ENCODE measurements around the gene AGPAT2.

AGPAT2 gene

GRCh38 chr9:136687721-136688223, 515 bp upstream of the AGPAT2 start:
- no peak for DNase-seq (ENCODE audit: low read depth, low spot score)

GRCh38 chr9:136686534-136686793, 793 bp downstream of the AGPAT2 start:
- DNase-seq (ENCODE audit: low read depth, low spot score) = no peak

GRCh38 chr9:136685790-136686533, 1.3 kb downstream of the AGPAT2 start:
- no peak for DNase-seq (ENCODE audit: low read depth, low spot score)

DNA sequence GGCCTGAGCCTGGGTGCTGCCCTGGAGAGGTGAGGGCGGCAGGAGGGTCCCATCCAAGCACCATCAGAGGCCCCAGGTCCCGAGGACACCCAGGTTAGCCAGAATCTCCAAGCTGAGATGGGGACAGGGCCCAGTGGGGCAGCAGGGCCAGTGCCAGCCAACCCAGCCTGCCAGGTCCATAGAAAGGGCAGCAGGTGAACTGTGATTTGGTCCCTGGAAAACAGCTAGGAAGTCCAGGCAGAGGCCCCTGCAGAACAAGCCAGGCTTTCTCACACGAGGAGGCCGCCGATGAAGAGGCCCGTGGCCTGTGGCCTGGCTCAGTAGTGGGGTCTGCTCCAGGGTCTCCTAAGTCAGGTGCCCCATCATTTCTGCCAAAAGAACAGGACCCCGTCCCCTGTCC, 2.0 kb downstream of the AGPAT2 start:
- no peak for DNase-seq (ENCODE audit: low read depth, low spot score)

DNA sequence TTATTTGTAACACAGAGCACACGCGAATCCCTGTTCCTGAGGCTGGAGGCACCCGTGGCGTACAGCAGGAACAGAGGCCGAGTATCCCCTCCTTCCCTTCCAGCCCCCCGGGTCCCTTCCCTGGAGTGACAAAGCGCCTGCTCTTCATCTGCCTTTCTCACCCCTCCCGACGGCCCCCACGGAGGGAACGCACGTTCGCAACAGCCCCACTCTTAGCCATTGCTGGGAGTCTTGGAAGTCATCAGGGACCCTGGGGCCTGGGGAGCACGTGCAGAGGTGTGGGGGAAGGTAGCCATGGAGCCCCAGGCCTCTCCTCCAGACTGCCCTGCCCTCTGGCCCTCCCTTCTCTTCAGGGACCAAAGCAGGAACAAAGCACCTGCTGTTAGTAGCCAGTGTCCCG, 2.5 kb downstream of the AGPAT2 start:
- DNase-seq (ENCODE audit: low read depth, low spot score) = no peak

DNA sequence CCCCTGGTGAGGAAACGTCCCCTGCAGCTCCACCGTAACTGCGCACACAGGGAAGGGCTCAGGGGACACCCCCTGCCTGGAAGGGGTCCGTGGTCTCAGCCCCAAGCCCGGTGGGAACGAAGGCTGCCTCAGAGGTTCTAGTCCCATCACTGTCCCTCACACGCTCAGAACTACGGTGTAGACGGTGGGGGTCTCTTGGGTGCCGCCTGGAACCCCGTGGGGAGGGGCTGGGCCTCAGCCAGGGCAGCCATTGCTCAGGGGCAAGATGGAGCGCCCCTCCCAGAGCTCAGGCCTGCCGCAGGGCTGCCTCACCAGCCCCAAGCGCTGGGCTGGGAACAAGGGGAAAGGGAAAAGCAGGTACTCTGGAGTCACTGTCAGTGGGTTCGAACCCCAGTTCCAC, 2.9 kb downstream of the AGPAT2 start:
- no peak for DNase-seq (ENCODE audit: low read depth, low spot score)

DNA sequence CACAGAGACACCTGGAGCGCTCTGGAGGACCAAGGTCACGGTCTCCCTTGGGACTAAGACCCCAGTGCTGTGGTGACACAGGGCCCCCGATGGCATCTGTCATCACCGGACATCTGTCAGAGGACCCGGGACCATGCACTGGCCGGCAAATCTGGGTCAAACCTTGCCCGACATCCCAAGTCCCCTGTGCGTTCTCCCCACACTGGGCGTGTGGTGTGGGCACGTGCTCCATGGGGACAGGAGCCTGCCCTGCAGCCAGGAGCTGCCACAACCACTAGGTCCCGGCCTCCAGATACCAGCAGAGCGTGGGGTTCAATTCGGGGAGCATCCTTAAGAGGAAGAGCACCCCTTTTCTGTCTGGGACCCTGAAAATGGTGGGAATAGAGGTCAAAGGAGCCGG, 3.5 kb downstream of the AGPAT2 start:
- no peak for DNase-seq (ENCODE audit: low read depth, low spot score)

- no peak for DNase-seq (ENCODE audit: low read depth, low spot score)
Observed at GRCh38 chr9:136683173-136683745, 4.0 kb downstream of the AGPAT2 start.

GRCh38 chr9:136682710-136683109, 4.5 kb downstream of the AGPAT2 start:
- no peak for DNase-seq (ENCODE audit: low read depth, low spot score)

- no peak for DNase-seq (ENCODE audit: low read depth, low spot score)
Observed at GRCh38 chr9:136681945-136682699, 5.1 kb downstream of the AGPAT2 start.

GRCh38 chr9:136681029-136681428, 6.2 kb downstream of the AGPAT2 start:
- DNase-seq (ENCODE audit: low read depth, low spot score) = no peak

DNA sequence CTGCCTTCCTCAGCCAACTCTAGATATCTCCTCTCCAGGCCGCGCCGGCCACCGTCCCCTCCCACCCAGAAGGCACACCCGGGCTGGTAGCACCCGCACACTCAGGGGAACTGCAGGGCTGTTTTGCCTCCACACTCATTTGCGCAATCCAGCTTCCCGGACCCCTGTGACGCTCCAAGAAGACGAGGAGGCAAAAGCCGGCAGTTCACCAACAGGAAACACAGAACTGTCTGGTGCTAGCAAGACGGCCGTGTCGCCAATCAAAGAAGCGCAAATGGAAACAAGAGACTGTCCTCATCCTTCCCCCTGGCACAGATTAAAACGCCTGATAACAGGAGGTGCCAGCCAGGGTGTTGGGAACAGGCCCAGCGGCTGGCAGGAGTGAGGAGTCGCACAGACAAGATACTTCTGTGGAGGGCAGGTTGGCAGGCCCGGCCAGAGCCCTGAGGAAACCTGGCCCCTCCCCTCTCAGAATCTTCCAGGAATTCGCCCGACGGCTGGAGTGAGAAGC, 7.8 kb downstream of the AGPAT2 start:
- no peak for DNase-seq (ENCODE audit: low read depth, low spot score)

DNA sequence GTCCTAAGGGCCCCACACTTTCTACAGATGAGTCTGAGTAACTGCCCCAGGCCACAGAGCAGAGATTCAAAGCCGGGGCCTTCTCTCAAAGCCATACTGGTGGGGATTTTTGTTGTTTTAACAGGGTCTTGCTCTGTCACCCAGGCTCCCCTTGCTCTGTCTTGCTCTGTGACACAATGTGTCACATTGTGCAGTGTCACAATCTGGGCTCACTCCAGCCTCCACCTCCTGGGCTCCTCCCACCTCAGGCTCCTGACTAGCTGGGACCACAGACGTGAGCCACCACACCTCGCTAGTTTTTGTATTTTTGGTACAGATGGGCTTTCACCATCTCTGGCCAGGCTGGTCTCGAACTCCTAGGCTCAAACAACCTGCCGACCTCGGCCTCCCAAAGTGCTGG, 8.6 kb downstream of the AGPAT2 start:
- DNase-seq (ENCODE audit: low read depth, low spot score) = no peak

DNA sequence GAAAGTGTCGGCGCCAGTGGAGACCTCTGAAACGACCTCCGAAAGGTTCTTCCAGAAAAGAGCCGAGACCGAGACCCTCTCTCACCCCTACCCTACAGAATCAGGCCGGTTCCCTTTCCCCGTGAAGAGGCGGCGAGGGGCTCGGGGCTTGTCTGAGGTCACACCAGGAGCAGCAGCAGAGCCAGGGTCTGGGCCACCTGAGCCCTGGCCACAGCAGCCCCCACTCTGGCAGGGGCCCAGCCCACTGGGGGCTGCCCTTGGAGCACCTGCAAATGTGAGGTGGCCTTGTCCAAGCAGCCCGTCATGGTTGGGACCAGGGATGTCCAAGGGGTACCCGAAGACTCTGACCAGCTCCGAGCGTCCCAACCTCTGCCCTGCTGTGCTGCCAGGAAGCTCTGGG, 9.2 kb downstream of the AGPAT2 start:
- DNase-seq (ENCODE audit: low read depth, low spot score) = no peak

- DNase-seq (ENCODE audit: low read depth, low spot score) = no peak
Observed at GRCh38 chr9:136676920-136677686, 10.2 kb downstream of the AGPAT2 start.

DNA sequence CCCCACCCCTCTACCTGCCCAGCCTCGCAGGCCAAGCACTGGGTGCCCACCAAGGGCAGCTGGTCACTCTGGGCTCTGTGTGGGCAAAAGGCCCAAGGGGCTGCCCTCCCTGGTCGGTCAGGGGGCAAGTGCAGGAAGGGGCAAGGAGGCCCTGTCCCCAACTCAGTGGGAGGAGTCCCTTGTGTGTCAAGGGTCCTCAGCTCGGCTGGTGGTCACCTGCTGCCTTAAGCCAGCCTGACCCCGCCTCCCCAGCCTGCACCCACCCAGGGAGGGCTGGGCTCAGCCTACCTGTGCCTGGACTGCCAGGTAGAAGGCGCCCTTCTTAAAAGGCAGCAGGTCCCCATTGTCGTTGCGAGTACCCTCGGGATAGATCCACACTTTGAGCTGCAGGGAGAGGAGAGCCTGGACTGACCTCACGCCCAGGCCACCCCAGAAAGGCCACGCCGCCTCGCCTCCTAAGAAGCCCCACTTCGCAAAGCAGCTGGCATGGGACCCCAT, 10.9 kb downstream of the AGPAT2 start:
- no peak for DNase-seq (ENCODE audit: low read depth, low spot score)

DNA sequence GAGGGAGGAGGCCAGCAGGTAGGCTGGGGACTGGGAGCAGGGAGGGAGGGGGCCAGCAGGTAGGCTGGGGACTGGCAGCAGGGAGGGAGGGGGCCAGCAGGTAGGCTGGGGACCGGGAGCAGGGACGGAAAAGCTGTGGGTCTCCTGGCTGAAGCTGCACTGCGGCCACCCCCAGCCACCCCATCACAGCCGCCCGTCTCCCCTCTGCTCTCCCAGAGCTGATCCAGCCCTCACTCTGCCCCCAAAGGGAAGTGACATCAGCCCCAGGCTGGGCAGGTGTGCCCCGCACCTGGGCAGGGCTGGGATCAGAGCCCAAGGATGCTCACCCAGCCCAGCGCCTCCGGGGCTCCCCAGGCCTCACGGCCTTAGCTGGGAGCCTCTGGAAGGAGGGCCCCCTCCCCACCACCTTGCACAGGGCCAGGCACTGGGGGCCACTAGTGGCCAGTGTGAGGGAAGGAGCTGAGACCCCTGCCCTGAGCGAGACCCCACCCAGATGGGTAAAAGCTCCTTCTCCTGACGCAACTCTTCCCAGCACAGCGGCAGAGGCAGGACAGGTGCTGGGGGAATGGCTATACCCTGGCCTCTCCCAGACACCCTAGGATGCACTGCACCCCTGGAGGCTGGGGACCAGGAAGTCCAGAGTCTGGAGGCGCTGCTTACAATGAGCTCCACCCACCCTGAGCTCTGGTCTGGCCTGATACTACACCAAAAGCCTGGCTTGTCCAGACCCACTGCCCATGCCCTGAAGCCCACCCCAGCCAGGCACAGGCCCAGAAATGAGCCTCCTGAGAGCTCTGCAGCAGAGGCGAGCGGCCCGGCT, 11.6 kb downstream of the AGPAT2 start:
- DNase-seq (ENCODE audit: low read depth, low spot score) = no peak

DNA sequence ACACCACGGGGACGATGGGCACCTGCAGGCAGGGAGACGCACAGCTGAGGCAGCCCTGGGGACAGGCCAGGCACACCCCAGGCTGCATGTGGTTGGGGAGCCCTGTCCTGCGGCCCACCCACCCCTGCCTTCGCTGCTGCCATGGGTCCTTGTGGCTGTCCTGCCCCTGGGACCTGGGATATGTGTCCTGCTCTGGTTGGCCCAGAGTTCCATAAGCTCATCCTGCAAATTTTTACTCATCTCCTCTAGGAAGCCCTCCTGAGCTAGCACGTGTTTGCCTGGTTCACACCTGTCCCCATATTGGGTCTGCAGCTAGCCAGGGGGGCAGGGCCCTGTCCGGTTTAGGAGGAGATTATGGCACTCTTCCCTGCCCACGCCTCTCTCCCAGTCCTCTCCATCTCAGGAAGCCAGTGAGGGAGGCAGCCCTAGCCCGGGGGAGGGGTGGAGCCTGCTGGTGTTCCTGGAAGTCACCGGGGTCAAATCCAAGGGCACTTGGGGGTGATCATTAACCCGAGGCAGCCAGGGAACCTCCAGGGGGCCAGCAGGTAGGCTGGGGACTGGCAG, 12.4 kb downstream of the AGPAT2 start:
- no peak for DNase-seq (ENCODE audit: low read depth, low spot score)

DNA sequence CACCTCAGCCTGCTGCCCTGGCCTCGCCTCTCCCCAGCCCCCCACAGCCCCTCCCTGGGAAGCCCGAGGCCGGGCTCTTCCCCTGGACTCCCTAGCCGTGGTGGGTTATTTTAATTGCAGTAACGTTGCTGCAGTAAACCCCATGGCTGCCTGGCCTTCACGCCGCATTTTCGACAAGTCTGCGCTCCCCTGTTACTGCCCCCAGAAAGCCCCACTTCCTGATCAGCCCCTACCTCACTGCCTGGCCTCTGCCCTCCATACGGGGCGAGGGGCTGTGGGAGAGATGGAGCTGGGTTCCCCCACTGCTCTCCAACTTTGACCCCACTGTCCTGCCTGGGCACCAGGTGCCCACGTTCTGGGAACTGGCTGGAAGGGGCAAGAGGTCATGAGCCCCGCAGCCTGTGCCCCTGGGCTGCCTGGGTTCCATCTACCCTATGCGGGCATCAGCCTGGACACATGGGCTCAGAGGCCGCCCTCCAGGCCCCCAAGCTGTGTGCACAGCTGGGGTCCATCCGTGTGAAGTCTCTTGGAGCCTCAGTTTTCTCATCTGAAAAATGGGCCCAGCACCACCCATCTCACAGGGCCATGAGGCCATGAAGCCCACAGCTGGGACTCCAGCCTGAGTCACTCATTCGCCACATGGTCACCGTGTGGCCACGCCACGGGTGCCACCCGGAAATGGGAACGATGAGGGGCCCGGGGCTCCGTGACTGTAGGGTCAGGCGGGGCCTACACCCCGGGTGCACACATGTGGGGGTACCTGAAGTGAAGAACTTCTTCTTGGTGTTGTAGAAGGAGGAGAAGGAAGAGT, 13.1 kb downstream of the AGPAT2 start:
- no peak for DNase-seq (ENCODE audit: low read depth, low spot score)

Measured in activated CD4-positive, CD25-positive, alpha-beta regulatory T cell treated with anti-CD3 and anti-CD28 coated beads, Interleukin-2, amount 50 U/mL, for 16 hours (primary cell).